Fibroblast of the aortic adventitia (primary cell): ENCODE data around the gene KAT6B. TPM values are rescaled to one million over a fixed set of nuclear protein-coding genes. Genes with fewer than 3 reads are reported as not detected.

Experiments used
- DNase-seq: peaks from one replicate; pipeline ENCODE4 v3.0.0-alpha.2; 2010; ENCODE audit warnings: low read depth
- H3K4me3 ChIP-seq: 2 replicates; pipeline ENCODE4 v1.5.1; 2011; ENCODE audit warnings: low read depth, mild to moderate bottlenecking, control low read depth, low read length, moderate library complexity
- total RNA-seq: library from RNA; depleted of rRNA; stranded (reverse); fragments of >200 nt; gene quantifications from 2 replicates; pipeline ENCODE4 v1.2.3, GENCODE V29; 2012; ENCODE audit warnings: low replicate concordance
- TF ChIP-seq, protein P1 (sequence below): IDR thresholded peaks from 2 replicates; pipeline ENCODE4 v1.5.1; 2011; ENCODE audit warnings: mild to moderate bottlenecking, low read length, control low read depth, inconsistent platforms; ENCODE audit not compliant: insufficient read depth

The KAT6B gene
- total RNA-seq, 1 donor = 38.9 TPM

- TF ChIP-seq, protein P1, sequence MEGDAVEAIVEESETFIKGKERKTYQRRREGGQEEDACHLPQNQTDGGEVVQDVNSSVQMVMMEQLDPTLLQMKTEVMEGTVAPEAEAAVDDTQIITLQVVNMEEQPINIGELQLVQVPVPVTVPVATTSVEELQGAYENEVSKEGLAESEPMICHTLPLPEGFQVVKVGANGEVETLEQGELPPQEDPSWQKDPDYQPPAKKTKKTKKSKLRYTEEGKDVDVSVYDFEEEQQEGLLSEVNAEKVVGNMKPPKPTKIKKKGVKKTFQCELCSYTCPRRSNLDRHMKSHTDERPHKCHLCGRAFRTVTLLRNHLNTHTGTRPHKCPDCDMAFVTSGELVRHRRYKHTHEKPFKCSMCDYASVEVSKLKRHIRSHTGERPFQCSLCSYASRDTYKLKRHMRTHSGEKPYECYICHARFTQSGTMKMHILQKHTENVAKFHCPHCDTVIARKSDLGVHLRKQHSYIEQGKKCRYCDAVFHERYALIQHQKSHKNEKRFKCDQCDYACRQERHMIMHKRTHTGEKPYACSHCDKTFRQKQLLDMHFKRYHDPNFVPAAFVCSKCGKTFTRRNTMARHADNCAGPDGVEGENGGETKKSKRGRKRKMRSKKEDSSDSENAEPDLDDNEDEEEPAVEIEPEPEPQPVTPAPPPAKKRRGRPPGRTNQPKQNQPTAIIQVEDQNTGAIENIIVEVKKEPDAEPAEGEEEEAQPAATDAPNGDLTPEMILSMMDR = no peak
- no peak for DNase-seq
- no peak overlapping the region for H3K4me3 ChIP-seq
Observed at GRCh38 chr10:74867351-74867750, 41.0 kb downstream of the KAT6B start.

GRCh38 chr10:74868392-74868977 is 42.1 kb downstream of the KAT6B start:
- no peak for DNase-seq
- TF ChIP-seq, protein P1 = no peak
- H3K4me3 ChIP-seq = no peak overlapping the region

GRCh38 chr10:74869635-74870034 is 43.2 kb downstream of the KAT6B start:
- TF ChIP-seq, protein P1 = no peak
- DNase-seq = no peak
- no peak overlapping the region for H3K4me3 ChIP-seq

- no peak overlapping the region for H3K4me3 ChIP-seq
- TF ChIP-seq, protein P1 = no peak
Observed at GRCh38 chr10:74870191-74870590, 43.8 kb downstream of the KAT6B start.

GRCh38 chr10:74871595-74872382 is 45.4 kb downstream of the KAT6B start:
- no peak for DNase-seq

More at GRCh38 chr10:74870191-74870590, 43.8 kb downstream of the KAT6B start:
- no peak for DNase-seq

DNA sequence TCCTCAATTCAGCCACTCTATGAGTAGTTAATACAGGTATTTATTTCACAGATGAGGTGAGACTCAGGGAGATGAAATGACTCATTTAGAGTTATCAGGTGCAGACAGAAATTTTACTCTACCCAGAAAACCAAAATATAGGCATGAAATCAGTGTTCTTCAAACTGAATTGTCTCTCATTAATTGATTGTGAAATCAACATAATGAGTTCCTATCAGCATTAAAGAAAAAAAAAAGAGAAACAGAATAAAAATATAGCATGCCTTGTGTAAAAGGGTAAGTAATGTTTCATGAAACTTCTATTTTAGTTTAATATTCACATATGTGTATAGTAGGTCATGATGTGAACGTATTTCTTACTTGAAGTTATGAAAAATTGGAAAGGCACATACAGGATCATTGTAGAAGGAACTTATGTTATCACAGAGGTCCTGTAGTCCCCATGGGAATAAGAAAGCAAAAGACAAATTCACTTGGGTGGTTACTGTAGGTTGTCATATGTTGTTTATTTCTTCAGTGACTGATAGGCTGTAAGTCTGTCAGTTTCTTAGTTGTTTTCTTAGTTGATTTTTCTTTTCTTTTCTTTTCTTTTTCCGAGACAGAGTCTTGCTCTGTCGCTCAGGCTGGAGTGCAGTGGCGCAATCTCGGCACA is 47.5 kb downstream of the KAT6B start:
- DNase-seq = no peak
- no peak overlapping the region for H3K4me3 ChIP-seq
- TF ChIP-seq, protein P1 = no peak

More at GRCh38 chr10:74871595-74872382, 45.4 kb downstream of the KAT6B start:
- no peak overlapping the region for H3K4me3 ChIP-seq
- TF ChIP-seq, protein P1 = no peak
